ENCODE data around the gene PHC2. TPM values are rescaled to one million over a fixed set of nuclear protein-coding genes. Genes with fewer than 3 reads are reported as not detected.
A peak's percentile ranks its signal among the peaks of the same experiment; 100 is the strongest.

The PHC2 gene
- total RNA-seq, 1 experiment from 2014 or later, result 137 TPM

DNA sequence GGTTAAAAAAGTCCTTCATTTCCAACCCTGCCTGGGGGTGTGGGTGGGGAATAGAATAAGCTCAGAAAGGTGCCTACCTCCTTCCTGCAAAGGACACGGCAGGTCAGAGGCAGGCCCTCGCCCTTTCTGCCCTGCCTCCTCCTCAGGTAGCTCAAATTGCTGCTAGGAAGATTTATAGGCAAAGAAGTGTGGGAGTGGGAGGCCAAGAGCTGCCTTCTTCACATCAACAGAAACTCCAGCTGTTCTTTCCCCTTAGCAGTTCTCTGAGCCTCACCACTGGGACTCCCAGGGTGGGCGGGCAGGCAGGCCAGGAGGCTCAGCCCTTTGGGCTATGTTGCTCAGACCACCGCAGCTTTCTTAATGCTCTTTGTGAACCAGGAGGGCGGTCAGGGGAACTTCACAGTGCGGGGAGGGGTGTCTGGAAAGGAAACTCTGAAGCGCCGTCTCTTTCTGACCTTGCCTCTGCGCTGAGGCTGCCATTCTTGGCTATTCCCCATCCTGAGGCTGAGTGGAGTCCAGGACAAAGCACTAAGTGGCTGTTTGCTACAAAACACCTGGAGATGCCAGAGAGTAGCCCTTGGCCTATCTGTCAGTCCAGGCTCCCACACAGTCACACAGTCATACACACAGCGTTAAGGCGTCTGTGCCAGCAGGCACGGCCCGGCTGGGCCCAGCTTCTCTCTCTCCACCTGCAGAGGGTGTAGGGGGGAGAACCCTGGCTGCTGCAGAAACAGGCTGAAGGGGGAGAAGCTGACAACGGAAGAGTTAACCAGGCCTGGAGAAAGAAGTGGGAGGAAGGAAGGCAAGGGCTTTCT lies 107.0 kb downstream of the PHC2 start:
- intact Hi-C loops (cut with micrococcal nuclease), result no loop called here
- Mint-ChIP-seq H3K27me3 (ENCODE audit: insufficient read depth, unreplicated experiment) (no peaks in the 10 kb centered on the region), H3K4me3 (ENCODE audit: unreplicated experiment) (no peak overlapping the region), H3K36me3 (ENCODE audit: insufficient read depth, unreplicated experiment) (peaks cover 80% of the 10 kb centered on the region), H3K4me1 (ENCODE audit: insufficient read depth, unreplicated experiment) (peaks cover 29% of the 10 kb centered on the region), H3K27ac (ENCODE audit: low read depth, unreplicated experiment) (no peak overlapping the region), H3K9me3 (ENCODE audit: unreplicated experiment) (no peaks in the 10 kb centered on the region)
- ChIA-PET POLR2A (interaction anchor here (0.6 to 2.5 kb wide), 4 partner anchors 18 to 31 kb away, joined by 4 to 7 read pairs (median 4); no protein-coding TSS in a partner anchor), CTCF (interaction anchor here (1.3 to 2.0 kb wide), 3 partner anchors 14 to 147 kb away, joined by 5 to 8 read pairs (median 6); no protein-coding TSS in a partner anchor)
- TSS peak; percentile 26 for BruUV-seq (replicated peaks)
- DNase-seq (ENCODE audit: unreplicated experiment), result no peak
- no peak for TF ChIP-seq CTCF (IDR thresholded peaks at IDR 0.05; ENCODE audit: unreplicated experiment)

DNA sequence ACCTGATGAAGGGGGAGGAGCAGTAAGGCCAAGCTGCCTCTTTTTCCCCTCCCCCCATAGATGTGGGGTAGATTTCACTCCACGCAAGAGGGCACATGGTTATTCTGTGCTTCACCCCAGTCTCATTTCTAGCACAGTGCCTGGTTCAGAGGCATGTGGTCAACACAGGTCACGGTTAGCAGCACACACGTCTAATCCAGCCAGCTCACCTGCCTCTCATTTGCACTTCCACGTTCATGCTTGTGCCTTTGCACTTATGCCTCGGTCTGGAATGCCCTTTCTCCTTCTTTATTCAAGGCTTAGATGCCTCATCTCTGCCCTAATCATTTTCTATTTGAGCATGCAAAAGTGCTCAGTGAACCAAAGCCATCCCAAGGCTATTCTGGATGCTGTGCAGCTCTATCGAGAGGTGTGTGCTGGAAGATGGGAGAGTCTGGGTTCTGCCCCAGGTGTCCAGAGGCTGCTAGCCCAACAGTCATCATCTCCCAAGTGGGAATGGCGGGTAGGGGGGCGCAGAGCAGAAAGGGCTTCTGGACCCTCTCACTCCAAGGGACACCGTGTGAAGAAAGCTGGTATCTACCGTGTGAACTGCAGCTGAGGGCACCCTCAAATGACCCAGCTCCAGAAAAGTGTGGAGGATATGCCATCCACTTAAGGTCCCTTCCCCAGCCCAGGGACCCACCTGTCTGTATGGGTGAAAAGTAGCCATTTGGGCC lies 107.9 kb downstream of the PHC2 start:
- TF ChIP-seq CTCF (IDR thresholded peaks at IDR 0.05; ENCODE audit: unreplicated experiment), result no peak
- no peak overlapping the region for H3K4me3 Mint-ChIP-seq (ENCODE audit: unreplicated experiment)
- intact Hi-C loops (cut with micrococcal nuclease), result no loop called here
- no peaks in the 10 kb centered on the region for H3K9me3 Mint-ChIP-seq (ENCODE audit: unreplicated experiment)
- no peak overlapping the region for H3K27ac Mint-ChIP-seq (ENCODE audit: low read depth, unreplicated experiment)
- peaks cover 22% of the 10 kb centered on the region for H3K4me1 Mint-ChIP-seq (ENCODE audit: insufficient read depth, unreplicated experiment)
- peaks cover 71% of the 10 kb centered on the region for H3K36me3 Mint-ChIP-seq (ENCODE audit: insufficient read depth, unreplicated experiment)
- no peaks in the 10 kb centered on the region for H3K27me3 Mint-ChIP-seq (ENCODE audit: insufficient read depth, unreplicated experiment)
- POLR2A ChIA-PET, result interaction anchor here (0.6 to 2.5 kb wide), 3 partner anchors 19 to 30 kb away, joined by 4 to 7 read pairs (median 4); no protein-coding TSS in a partner anchor
- CTCF ChIA-PET, result interaction anchor here (0.8 to 2.0 kb wide), 5 partner anchors 15 to 148 kb away, joined by 3 to 8 read pairs (median 5); no protein-coding TSS in a partner anchor
- no peak for DNase-seq (ENCODE audit: unreplicated experiment)
- no TSS peak for BruUV-seq (replicated peaks)

- TF ChIP-seq CTCF (IDR thresholded peaks at IDR 0.05; ENCODE audit: unreplicated experiment), result no peak
- Mint-ChIP-seq H3K36me3 (ENCODE audit: insufficient read depth, unreplicated experiment) (peaks cover 62% of the 10 kb centered on the region), H3K27me3 (ENCODE audit: insufficient read depth, unreplicated experiment) (no peaks in the 10 kb centered on the region), H3K27ac (ENCODE audit: low read depth, unreplicated experiment) (no peak overlapping the region), H3K9me3 (ENCODE audit: unreplicated experiment) (no peaks in the 10 kb centered on the region), H3K4me1 (ENCODE audit: insufficient read depth, unreplicated experiment) (peaks cover 12% of the 10 kb centered on the region), H3K4me3 (ENCODE audit: unreplicated experiment) (no peak overlapping the region)
- intact Hi-C loops (cut with micrococcal nuclease), result no loop called here
- CTCF ChIA-PET, result interaction anchor here (0.7 to 2.0 kb wide), 5 partner anchors 9 to 148 kb away, joined by 3 to 8 read pairs (median 4); no protein-coding TSS in a partner anchor
- POLR2A ChIA-PET, result interaction anchor here (2.8 kb wide), 1 partner anchor 17 kb away, joined by 11 read pairs; no protein-coding TSS in a partner anchor
- no peak for DNase-seq (ENCODE audit: unreplicated experiment)
- no TSS peak for BruUV-seq (replicated peaks)
These were observed 108.8 kb downstream of the PHC2 start for GRCh38 chr1:33322109-33322508.

GRCh38 chr1:33321178-33321577 lies 109.7 kb downstream of the PHC2 start:
- DNase-seq (ENCODE audit: unreplicated experiment), result peak; percentile 32
- Mint-ChIP-seq H3K27ac (ENCODE audit: low read depth, unreplicated experiment) (no peak overlapping the region), H3K4me3 (ENCODE audit: unreplicated experiment) (no peak overlapping the region), H3K36me3 (ENCODE audit: insufficient read depth, unreplicated experiment) (peaks cover 53% of the 10 kb centered on the region), H3K9me3 (ENCODE audit: unreplicated experiment) (no peaks in the 10 kb centered on the region), H3K4me1 (ENCODE audit: insufficient read depth, unreplicated experiment) (peaks cover 6% of the 10 kb centered on the region), H3K27me3 (ENCODE audit: insufficient read depth, unreplicated experiment) (no peaks in the 10 kb centered on the region)
- CTCF ChIA-PET, result interaction anchor here (1.4 to 1.9 kb wide), 3 partner anchors 25 to 150 kb away, joined by 3 to 15 read pairs (median 5); no protein-coding TSS in a partner anchor
- BruUV-seq (replicated peaks), result no TSS peak
- intact Hi-C loops (cut with micrococcal nuclease), result no loop called here
- POLR2A ChIA-PET, result interaction anchor here (1.3 to 2.8 kb wide), 2 partner anchors 15 to 18 kb away, joined by 3 to 11 read pairs; no protein-coding TSS in a partner anchor
- no peak for TF ChIP-seq CTCF (IDR thresholded peaks at IDR 0.05; ENCODE audit: unreplicated experiment)
